Osteoblast (primary cell): Measurements from ENCODE around the gene CTNS. TPM values are rescaled to one million over a fixed set of nuclear protein-coding genes. Genes with fewer than 3 reads are reported as not detected.

Source experiments
- DNase-seq: peaks from one replicate; pipeline ENCODE4 v3.0.0; 2011; ENCODE audit warnings: low spot score, mixed read lengths; ENCODE audit not compliant: insufficient read length; ENCODE audit errors: missing footprints
- H2AFZ ChIP-seq: 2 replicates; pipeline ENCODE4 v1.6.0; 2011; ENCODE audit warnings: mild to moderate bottlenecking, low read length
- H3K27ac ChIP-seq: 2 replicates; pipeline ENCODE4 v1.5.1; 2011; ENCODE audit warnings: mild to moderate bottlenecking, low read depth, low read length, moderate library complexity
- H3K27me3 ChIP-seq: 2 replicates; pipeline ENCODE4 v1.6.0; 2012; ENCODE audit warnings: mild to moderate bottlenecking, control low read depth, inconsistent platforms, low read length, moderate library complexity; ENCODE audit not compliant: insufficient read depth
- H3K36me3 ChIP-seq: 2 replicates; pipeline ENCODE4 v1.5.1; 2011; ENCODE audit warnings: mild to moderate bottlenecking, low read length, control low read depth, moderate library complexity; ENCODE audit not compliant: insufficient read depth
- H3K4me1 ChIP-seq: 2 replicates; pipeline ENCODE4 v1.5.1; 2011; ENCODE audit warnings: mild to moderate bottlenecking, low read length, control low read depth, moderate library complexity; ENCODE audit not compliant: insufficient read depth
- H3K4me2 ChIP-seq: 2 replicates; pipeline ENCODE4 v1.6.0; 2011; ENCODE audit warnings: mild to moderate bottlenecking, low read length; ENCODE audit not compliant: insufficient read depth
- H3K4me3 ChIP-seq: fragments of 200-600 bp; sonication (generic); 3 replicates; pipeline ENCODE4 v1.5.1; 2012; ENCODE audit warnings: mild to moderate bottlenecking, low read length, inconsistent platforms; ENCODE audit not compliant: insufficient read depth
- H3K79me2 ChIP-seq: 2 replicates; pipeline ENCODE4 v1.6.0; 2012; ENCODE audit warnings: mild to moderate bottlenecking, low read length, control low read depth, inconsistent platforms; ENCODE audit not compliant: insufficient read depth
- H3K9me3 ChIP-seq: 2 replicates; pipeline ENCODE4 v1.5.1; 2011; ENCODE audit warnings: low read depth, low read length, control low read depth
- H4K20me1 ChIP-seq: 2 replicates; pipeline ENCODE4 v1.6.0; 2012; ENCODE audit warnings: mild to moderate bottlenecking, low read length, control low read depth; ENCODE audit not compliant: insufficient read depth
- total RNA-seq: library from RNA; depleted of rRNA; stranded (reverse); fragments of >200 nt; gene quantifications from 2 replicates; pipeline ENCODE4 v1.2.3, GENCODE V29; 2012
- TF ChIP-seq, protein P1 (sequence below): IDR thresholded peaks from 2 replicates; pipeline ENCODE4 v1.5.1; 2011; ENCODE audit warnings: mild to moderate bottlenecking, low read depth, low read length, moderate library complexity; ENCODE audit errors: extremely low read depth

The CTNS gene
- total RNA-seq, 1 donor, result 34.7 TPM

DNA sequence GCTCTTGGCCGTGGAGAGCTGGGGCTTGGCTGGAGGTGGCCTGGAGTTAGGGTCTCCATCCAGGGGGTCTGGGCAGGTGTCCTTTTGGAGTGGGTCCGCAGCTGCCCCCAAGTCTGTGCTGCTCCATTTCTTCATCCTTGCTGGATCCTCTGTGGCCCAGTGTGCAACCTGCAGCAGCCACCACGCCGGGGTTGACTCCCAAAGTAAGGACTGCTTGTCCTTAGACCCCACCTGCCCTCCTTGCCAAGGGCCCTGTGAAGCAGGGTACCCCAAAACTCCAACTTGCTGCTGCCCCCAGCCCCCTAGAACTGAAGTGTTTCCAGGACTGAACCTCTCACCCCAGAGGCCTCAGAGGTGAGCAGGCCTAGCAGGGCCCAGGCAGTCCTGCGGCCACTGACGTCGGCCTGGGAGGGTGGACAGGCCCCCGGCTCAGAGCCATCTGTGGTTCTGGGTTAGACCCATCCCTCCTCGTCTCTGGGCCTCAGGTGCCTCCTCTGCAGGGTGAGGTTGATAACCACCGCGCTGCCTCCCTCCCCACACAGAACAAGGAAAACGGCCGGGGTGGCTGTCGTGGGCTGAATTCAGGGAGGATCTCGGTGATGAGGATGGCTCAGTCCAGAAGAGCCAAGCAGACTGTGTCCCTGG lies 44.2 kb upstream of the CTNS start:
- Histone ChIP-seq H3K4me2 (no peak overlapping the region), H3K79me2 (no peaks in the 10 kb centered on the region), H3K9me3 (no peaks in the 10 kb centered on the region), H3K27me3 (no peaks in the 10 kb centered on the region), H3K36me3 (no peaks in the 10 kb centered on the region), H3K4me3 (no peak overlapping the region), H4K20me1 (no peaks in the 10 kb centered on the region), H2AFZ (no peak overlapping the region), H3K4me1 (no peaks in the 10 kb centered on the region), H3K27ac (no peak overlapping the region)
- TF ChIP-seq, protein P1, sequence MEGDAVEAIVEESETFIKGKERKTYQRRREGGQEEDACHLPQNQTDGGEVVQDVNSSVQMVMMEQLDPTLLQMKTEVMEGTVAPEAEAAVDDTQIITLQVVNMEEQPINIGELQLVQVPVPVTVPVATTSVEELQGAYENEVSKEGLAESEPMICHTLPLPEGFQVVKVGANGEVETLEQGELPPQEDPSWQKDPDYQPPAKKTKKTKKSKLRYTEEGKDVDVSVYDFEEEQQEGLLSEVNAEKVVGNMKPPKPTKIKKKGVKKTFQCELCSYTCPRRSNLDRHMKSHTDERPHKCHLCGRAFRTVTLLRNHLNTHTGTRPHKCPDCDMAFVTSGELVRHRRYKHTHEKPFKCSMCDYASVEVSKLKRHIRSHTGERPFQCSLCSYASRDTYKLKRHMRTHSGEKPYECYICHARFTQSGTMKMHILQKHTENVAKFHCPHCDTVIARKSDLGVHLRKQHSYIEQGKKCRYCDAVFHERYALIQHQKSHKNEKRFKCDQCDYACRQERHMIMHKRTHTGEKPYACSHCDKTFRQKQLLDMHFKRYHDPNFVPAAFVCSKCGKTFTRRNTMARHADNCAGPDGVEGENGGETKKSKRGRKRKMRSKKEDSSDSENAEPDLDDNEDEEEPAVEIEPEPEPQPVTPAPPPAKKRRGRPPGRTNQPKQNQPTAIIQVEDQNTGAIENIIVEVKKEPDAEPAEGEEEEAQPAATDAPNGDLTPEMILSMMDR, result no peak
- DNase-seq, result peak; percentile 42

DNA sequence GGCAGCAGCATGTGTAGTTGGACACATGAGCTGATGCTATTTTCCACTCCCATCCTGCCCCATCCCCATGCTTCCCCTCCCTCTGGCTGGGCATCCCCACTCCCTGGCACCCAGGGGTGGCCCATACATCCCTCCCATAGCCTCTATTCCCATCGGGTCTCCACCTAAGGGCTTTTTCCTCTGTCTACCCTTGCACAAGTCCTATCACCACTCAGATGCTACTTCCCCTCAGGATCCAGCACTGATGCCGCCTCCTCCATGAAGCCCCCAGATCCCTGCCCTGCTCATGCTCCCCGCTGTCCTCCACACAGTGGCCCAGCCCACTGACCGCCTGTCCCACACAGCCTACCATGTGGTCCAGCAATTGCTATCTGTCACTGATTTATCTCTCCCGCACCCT lies 43.2 kb upstream of the CTNS start:
- Histone ChIP-seq H3K79me2 (no peaks in the 10 kb centered on the region), H3K9me3 (no peaks in the 10 kb centered on the region), H3K27me3 (no peaks in the 10 kb centered on the region), H3K4me3 (no peak overlapping the region), H3K4me1 (no peaks in the 10 kb centered on the region), H3K36me3 (no peaks in the 10 kb centered on the region), H2AFZ (no peak overlapping the region), H3K4me2 (no peak overlapping the region), H4K20me1 (no peaks in the 10 kb centered on the region), H3K27ac (no peak overlapping the region)
- DNase-seq, result peak; percentile 54
- TF ChIP-seq, protein P1, result no peak

DNA sequence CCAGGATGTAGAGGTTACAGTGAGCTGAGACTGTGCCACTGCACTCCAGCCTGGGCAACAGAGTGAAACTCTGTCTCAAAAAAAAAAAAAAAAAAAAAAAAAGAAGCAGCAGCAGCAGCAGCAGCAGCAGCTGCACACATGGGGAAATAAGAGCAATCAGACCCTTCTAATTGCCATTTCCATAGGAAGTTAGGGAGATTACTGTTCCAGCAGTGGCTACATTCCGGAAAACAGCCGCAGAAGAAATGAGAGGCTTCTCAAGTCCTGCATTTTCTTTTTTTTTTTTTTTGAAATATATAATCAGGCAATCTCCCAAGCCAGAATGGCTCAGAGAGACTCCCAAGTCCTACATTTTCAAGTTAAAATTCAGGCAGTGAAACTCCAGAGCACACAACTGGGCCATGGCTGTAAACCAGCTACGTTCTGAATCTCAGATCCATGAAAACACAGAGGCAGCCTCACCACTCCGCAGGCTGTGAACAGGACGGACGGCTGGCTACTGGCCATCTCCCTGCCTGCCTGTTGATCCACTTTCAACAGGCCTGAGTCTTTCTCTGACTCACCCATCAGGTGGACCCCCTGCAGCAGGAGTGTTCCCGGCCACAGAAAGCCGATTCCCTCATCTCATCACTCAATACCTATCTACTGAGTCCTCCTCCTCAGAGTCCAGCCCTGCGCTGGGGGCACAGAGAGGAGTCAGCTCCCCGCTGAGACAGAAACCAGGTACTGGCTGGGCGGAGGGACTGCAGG lies 42.3 kb upstream of the CTNS start:
- Histone ChIP-seq H3K36me3 (no peaks in the 10 kb centered on the region), H3K4me2 (no peak overlapping the region), H3K4me1 (no peaks in the 10 kb centered on the region), H3K4me3 (no peak overlapping the region), H2AFZ (no peak overlapping the region), H4K20me1 (no peaks in the 10 kb centered on the region), H3K27ac (no peak overlapping the region), H3K27me3 (no peaks in the 10 kb centered on the region), H3K79me2 (no peaks in the 10 kb centered on the region), H3K9me3 (no peaks in the 10 kb centered on the region)
- DNase-seq, result peak; percentile 96
- TF ChIP-seq, protein P1, result no peak

DNA sequence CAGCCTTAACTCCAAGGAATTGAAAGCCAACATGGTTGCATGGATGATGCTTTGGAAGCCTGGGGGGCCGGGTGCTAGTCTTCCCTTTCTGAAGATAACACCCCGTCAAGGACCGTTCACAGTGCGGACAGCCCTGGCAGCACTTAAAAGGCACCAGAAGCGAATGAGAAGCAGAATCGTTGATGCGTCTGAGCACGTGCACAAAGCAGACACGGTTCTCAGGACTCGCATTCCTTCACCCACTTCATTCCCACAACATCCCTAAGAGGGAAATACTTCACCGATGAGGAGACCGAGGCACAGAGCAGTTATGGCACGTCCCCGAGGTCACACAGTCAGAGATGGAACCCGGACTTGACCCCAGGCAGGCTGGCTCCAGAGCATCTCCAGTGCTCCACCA lies 41.6 kb upstream of the CTNS start:
- Histone ChIP-seq H3K79me2 (no peaks in the 10 kb centered on the region), H3K4me2 (no peak overlapping the region), H3K4me3 (no peak overlapping the region), H4K20me1 (no peaks in the 10 kb centered on the region), H3K36me3 (no peaks in the 10 kb centered on the region), H3K27ac (no peak overlapping the region), H3K4me1 (no peaks in the 10 kb centered on the region), H3K9me3 (no peaks in the 10 kb centered on the region), H2AFZ (no peak overlapping the region), H3K27me3 (no peaks in the 10 kb centered on the region)
- DNase-seq, result no peak
- TF ChIP-seq, protein P1, result no peak
